Chondrocyte (in vitro differentiated cells): Measurements from ENCODE around the gene EXOC2. TPM values are rescaled to one million over a fixed set of nuclear protein-coding genes. Genes with fewer than 3 reads are reported as not detected.

ENCODE experiments used
- DNase-seq: peaks from one replicate; pipeline ENCODE4 v3.0.0; 2021; ENCODE audit warnings: mixed read lengths, low spot score
- H3K27ac Mint-ChIP-seq: one replicate; pipeline ENCODE4 v1.8.0; 2021; ENCODE audit warnings: mild to moderate bottlenecking, moderate library complexity, mixed read lengths; ENCODE audit not compliant: unreplicated experiment
- H3K27me3 Mint-ChIP-seq: 2 replicates; pipeline ENCODE4 v1.8.0; 2021; ENCODE audit warnings: low read depth, mixed read lengths
- H3K36me3 Mint-ChIP-seq: 2 replicates; pipeline ENCODE4 v1.8.0; 2021; ENCODE audit warnings: low read depth, mixed read lengths
- H3K4me1 Mint-ChIP-seq: 2 replicates; pipeline ENCODE4 v1.8.0; 2021; ENCODE audit warnings: low read depth, mild to moderate bottlenecking, mixed read lengths
- H3K4me3 Mint-ChIP-seq: one replicate; pipeline ENCODE4 v1.8.0; 2021; ENCODE audit warnings: mild to moderate bottlenecking, moderate library complexity, mixed read lengths; ENCODE audit not compliant: unreplicated experiment
- H3K9me3 Mint-ChIP-seq: 2 replicates; pipeline ENCODE4 v1.8.0; 2021; ENCODE audit warnings: low read depth, mixed read lengths
- total RNA-seq: library from RNA; stranded (reverse); gene quantifications from 3 replicates; pipeline ENCODE4 v1.2.1, GENCODE V29; 2021
- TF ChIP-seq, protein P1 (sequence below): fragments of 200-600 bp; sonication (generic); IDR thresholded peaks from 2 replicates; pipeline ENCODE4 v1.5.0; 2021; ENCODE audit warnings: antibody characterized with exemption, mild to moderate bottlenecking, moderate library complexity

The EXOC2 gene
- total RNA-seq, 1 donor from 2014 or later = 27.5 TPM

DNA sequence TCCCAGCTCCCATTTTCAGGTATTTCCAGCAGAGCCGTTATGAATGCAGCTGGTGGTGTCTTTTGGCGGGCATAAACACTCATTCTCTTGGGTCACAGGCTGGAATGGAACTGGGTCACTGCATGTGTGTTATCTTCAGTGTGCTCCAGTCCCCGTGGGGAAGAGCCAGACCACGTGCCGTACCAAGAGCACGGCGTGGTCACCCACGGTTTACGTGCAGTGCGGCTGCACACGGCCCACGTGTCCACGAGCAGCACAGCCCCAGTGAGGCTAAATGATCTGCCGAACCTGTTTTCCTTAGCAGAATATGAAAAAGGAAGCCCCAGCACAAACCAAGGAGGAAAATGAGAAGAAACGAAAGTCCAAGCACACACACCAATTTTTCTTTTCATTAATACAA is 179.9 kb downstream of the EXOC2 start:
- Mint-ChIP-seq H3K4me1 (no peaks in the 10 kb centered on the region), H3K36me3 (peaks cover 13% of the 10 kb centered on the region), H3K27me3 (no peaks in the 10 kb centered on the region), H3K4me3 (no peak overlapping the region), H3K9me3 (peaks cover 5% of the 10 kb centered on the region), H3K27ac (no peak overlapping the region)
- TF ChIP-seq, protein P1, sequence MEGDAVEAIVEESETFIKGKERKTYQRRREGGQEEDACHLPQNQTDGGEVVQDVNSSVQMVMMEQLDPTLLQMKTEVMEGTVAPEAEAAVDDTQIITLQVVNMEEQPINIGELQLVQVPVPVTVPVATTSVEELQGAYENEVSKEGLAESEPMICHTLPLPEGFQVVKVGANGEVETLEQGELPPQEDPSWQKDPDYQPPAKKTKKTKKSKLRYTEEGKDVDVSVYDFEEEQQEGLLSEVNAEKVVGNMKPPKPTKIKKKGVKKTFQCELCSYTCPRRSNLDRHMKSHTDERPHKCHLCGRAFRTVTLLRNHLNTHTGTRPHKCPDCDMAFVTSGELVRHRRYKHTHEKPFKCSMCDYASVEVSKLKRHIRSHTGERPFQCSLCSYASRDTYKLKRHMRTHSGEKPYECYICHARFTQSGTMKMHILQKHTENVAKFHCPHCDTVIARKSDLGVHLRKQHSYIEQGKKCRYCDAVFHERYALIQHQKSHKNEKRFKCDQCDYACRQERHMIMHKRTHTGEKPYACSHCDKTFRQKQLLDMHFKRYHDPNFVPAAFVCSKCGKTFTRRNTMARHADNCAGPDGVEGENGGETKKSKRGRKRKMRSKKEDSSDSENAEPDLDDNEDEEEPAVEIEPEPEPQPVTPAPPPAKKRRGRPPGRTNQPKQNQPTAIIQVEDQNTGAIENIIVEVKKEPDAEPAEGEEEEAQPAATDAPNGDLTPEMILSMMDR = no peak
- no peak for DNase-seq

DNA sequence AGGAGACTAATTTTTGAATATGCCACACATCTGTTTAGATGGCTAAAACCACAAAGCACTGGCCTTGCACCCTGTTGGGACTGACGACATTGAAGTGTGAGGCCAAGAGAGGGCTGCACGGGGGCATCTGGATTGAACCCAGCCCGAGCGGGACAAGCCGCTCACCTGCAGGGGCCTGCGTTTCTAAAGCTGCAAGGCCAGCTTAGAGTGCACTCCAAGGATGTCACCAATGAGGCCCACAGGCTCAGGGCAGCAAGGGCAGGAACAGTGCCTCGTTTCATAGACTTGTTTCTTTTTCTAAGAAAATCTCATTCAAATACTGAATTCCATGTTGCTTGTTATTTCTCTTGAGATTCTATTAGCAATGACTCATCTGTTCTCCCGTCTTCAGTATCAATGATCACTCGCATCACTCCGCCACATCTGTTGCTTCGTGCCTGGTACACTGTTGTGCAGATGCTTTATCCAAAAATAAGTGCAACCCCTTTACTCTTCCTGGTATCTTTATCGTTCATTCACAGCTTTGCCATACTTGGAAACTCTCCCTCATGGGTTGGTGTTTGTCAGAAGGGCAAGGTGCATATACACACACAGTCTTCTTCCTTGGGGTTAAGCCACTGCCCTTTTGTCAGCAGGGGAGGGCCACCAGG is 181.3 kb downstream of the EXOC2 start:
- Mint-ChIP-seq H3K27ac (no peak overlapping the region), H3K9me3 (no peaks in the 10 kb centered on the region), H3K27me3 (no peaks in the 10 kb centered on the region)

DNA sequence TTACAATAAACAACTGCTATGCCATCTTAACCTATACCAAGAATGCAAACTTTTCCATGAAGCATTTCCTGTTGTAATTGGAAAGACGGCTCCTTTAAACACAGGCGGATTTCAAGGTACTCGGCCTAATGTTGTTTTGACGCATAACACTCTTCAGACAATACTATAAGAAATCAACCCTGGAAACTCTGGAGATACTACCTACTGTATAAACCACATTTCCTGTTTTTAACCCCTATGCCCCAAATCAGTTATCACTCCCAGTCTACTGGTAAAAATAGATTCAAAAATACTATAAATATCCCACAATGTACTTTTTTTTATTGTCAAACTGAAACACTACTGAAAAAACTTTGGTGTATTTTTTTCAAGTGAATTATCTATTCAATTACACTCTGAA is 183.3 kb downstream of the EXOC2 start:
- H3K9me3 Mint-ChIP-seq = no peaks in the 10 kb centered on the region
- H3K27me3 Mint-ChIP-seq = no peaks in the 10 kb centered on the region
- H3K27ac Mint-ChIP-seq = no peak overlapping the region
- no peak overlapping the region for H3K4me3 Mint-ChIP-seq
- DNase-seq = no peak
- H3K4me1 Mint-ChIP-seq = no peaks in the 10 kb centered on the region
- peaks cover 9% of the 10 kb centered on the region for H3K36me3 Mint-ChIP-seq
- TF ChIP-seq, protein P1 = no peak

More for the DNA sequence above, 181.3 kb downstream of the EXOC2 start:
- H3K4me1 Mint-ChIP-seq = no peaks in the 10 kb centered on the region
- H3K4me3 Mint-ChIP-seq = no peak overlapping the region
- TF ChIP-seq, protein P1 = no peak
- no peak for DNase-seq
- peaks cover 5% of the 10 kb centered on the region for H3K36me3 Mint-ChIP-seq

DNA sequence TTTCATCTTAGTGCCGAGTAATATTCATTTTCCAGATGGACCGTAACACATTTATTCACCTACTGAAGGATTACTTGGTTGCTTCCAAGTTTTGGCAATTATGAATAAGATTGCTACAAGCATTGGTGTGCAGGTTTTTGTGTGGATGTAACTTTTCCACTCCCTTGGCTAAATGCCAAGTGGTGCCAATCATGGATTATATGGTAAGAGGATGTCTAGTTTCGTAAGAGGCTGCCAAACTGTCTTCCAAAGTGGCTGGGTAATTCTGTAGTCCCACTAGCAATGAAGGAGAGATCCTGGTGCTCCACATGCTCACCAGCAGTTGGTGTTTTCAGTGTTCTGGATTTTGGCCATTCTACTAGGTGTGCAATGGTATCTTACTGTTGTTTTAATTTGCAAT is 184.3 kb downstream of the EXOC2 start:
- Mint-ChIP-seq H3K27me3 (no peaks in the 10 kb centered on the region), H3K9me3 (no peaks in the 10 kb centered on the region), H3K27ac (no peak overlapping the region), H3K36me3 (peaks cover 16% of the 10 kb centered on the region), H3K4me3 (no peak overlapping the region), H3K4me1 (no peaks in the 10 kb centered on the region)
- TF ChIP-seq, protein P1 = no peak
- DNase-seq = no peak

DNA sequence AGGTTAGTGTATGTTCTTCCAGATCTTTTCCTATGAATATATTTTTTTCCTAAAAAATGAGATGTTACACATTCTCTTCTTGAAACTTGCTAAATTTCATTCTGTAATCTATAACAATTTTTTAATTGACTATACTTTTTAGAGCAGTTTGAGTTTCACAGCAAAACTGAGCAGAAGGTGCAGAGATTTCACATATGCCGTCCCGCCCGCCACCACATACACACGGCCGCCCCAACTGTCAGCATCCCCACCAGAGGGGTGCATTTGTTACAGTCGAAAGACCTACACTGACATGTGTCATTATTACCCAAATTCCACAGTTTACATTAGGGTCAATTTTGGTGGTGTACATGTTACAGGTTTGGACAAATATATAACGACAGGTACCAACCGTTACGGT is 184.9 kb downstream of the EXOC2 start:
- Mint-ChIP-seq H3K4me1 (no peaks in the 10 kb centered on the region), H3K27me3 (no peaks in the 10 kb centered on the region), H3K36me3 (peaks cover 15% of the 10 kb centered on the region), H3K4me3 (no peak overlapping the region), H3K27ac (no peak overlapping the region), H3K9me3 (no peaks in the 10 kb centered on the region)
- no peak for DNase-seq
- TF ChIP-seq, protein P1 = no peak
